Fibroblast of lung (primary cell): Measurements from ENCODE around the gene NRDE2. TPM values are rescaled to one million over a fixed set of nuclear protein-coding genes. Genes with fewer than 3 reads are reported as not detected.
A peak's percentile ranks its signal among the peaks of the same experiment; 100 is the strongest.

Source experiments
- DNase-seq, 2 donors: peaks; one replicate each; pipeline versions ENCODE4 v3.0.0 to v3.0.0-alpha.2; 2010; ENCODE audit warnings: low read depth in 2 of 2
- H2AFZ ChIP-seq: 2 replicates; pipeline ENCODE4 v1.5.1; 2012; ENCODE audit warnings: low read length, control low read depth, inconsistent platforms
- H3K27ac ChIP-seq: 2 replicates; pipeline ENCODE4 v1.5.1; 2011; ENCODE audit warnings: low read length, control low read depth; ENCODE audit not compliant: insufficient read depth
- H3K27me3 ChIP-seq: 2 replicates; pipeline ENCODE4 v1.5.1; 2011; ENCODE audit warnings: mild to moderate bottlenecking, low read length; ENCODE audit not compliant: control insufficient read depth, insufficient read depth
- H3K36me3 ChIP-seq: 2 replicates; pipeline ENCODE4 v1.5.1; 2011; ENCODE audit warnings: low read length; ENCODE audit not compliant: control insufficient read depth, insufficient read depth
- H3K4me1 ChIP-seq: 2 replicates; pipeline ENCODE4 v1.5.1; 2011; ENCODE audit warnings: low read length; ENCODE audit not compliant: control insufficient read depth, insufficient read depth; ENCODE audit errors: extremely low read depth
- H3K4me2 ChIP-seq: 2 replicates; pipeline ENCODE4 v1.5.1; 2011; ENCODE audit warnings: low read length, control low read depth; ENCODE audit not compliant: insufficient read depth; ENCODE audit errors: extremely low read depth
- H3K4me3 ChIP-seq, 4 experiments: fragments of 200-600 bp in 1 of 4; sonication (generic) in 1 of 4; replicated peaks in 1 of 4; 2 replicates each; pipeline ENCODE4 v1.5.1; 2011 to 2016; ENCODE audit warnings: low read length in 4 of 4, low read depth in 3 of 4, mild to moderate bottlenecking in 3 of 4, control low read depth in 2 of 4, inconsistent platforms in 1 of 4, mixed read lengths in 1 of 4; ENCODE audit not compliant: insufficient read depth in 1 of 4; ENCODE audit errors: control extremely low read depth in 1 of 4
- H3K79me2 ChIP-seq: 2 replicates; pipeline ENCODE4 v1.5.1; 2012; ENCODE audit warnings: mild to moderate bottlenecking, low read length, inconsistent platforms; ENCODE audit not compliant: control insufficient read depth, insufficient read depth
- H3K9ac ChIP-seq: 2 replicates; pipeline ENCODE4 v1.5.1; 2011; ENCODE audit warnings: mild to moderate bottlenecking, low read length, control low read depth; ENCODE audit not compliant: insufficient read depth
- H3K9me3 ChIP-seq: 2 replicates; pipeline ENCODE4 v1.5.1; 2012; ENCODE audit warnings: low read depth, low read length; ENCODE audit not compliant: control insufficient read depth, insufficient read depth
- H4K20me1 ChIP-seq: 2 replicates; pipeline ENCODE4 v1.5.1; 2011; ENCODE audit warnings: low read length; ENCODE audit not compliant: control insufficient read depth, insufficient read depth; ENCODE audit errors: extremely low read depth
- CTCF ChIP-seq, 2 donors: IDR thresholded peaks in 1 of 2; conservative IDR thresholded peaks in 1 of 2; 1 replicate in 1 of 2; 2 replicates in 1 of 2; pipeline ENCODE4 v1.5.1; 2011 to 2012; ENCODE audit warnings: low read length in 2 of 2, control low read depth in 1 of 2, inconsistent platforms in 1 of 2, low read depth in 1 of 2, mild to moderate bottlenecking in 1 of 2
- EZH2 ChIP-seq: IDR thresholded peaks from 2 replicates; pipeline ENCODE4 v1.5.1; 2012; ENCODE audit warnings: low read length, control low read depth, mild to moderate bottlenecking; ENCODE audit errors: missing control alignments
- polyA plus RNA-seq, 2 donors: library from polyadenylated mRNA; depleted of rRNA in 1 of 2; stranded (reverse) in 1 of 2; unstranded in 1 of 2; fragments of >200 nt; gene quantifications; 2 replicates each; pipeline ENCODE4 v1.2.1, GENCODE V29; 2011 to 2012; ENCODE audit warnings: missing spikeins in 1 of 2
- total RNA-seq: library from RNA; depleted of rRNA; stranded (reverse); fragments of >200 nt; gene quantifications from 2 replicates; pipeline ENCODE4 v1.2.1, GENCODE V29; 2014

The NRDE2 gene
- total and polyA plus RNA-seq, 2 donors (not counting 1 experiment from before 2014, with no cell fraction given), result 7.0 to 9.7 TPM

- TF ChIP-seq CTCF (conservative IDR thresholded peaks at IDR 0.05 in 1 of 2, IDR thresholded peaks at IDR 0.05 in 1 of 2; ENCODE audit: low read depth in 1 of 2, low read length in 2 of 2), result no peak
- TF ChIP-seq EZH2, result no peak
- Histone ChIP-seq H2AFZ (no peak overlapping the region), H3K9ac (no peak overlapping the region), H3K79me2 (no peaks in the 10 kb centered on the region), H4K20me1 (no peaks in the 10 kb centered on the region), H3K4me3 (no peak overlapping the region), H3K27me3 (no peaks in the 10 kb centered on the region), H3K4me2 (no peak overlapping the region), H3K9me3 (no peaks in the 10 kb centered on the region), H3K4me1 (no peaks in the 10 kb centered on the region), H3K36me3 (peaks cover 4% of the 10 kb centered on the region), H3K27ac (no peak overlapping the region)
- no peak for DNase-seq
Observed at GRCh38 chr14:90290337-90291011, 41.3 kb downstream of the NRDE2 start.

DNA sequence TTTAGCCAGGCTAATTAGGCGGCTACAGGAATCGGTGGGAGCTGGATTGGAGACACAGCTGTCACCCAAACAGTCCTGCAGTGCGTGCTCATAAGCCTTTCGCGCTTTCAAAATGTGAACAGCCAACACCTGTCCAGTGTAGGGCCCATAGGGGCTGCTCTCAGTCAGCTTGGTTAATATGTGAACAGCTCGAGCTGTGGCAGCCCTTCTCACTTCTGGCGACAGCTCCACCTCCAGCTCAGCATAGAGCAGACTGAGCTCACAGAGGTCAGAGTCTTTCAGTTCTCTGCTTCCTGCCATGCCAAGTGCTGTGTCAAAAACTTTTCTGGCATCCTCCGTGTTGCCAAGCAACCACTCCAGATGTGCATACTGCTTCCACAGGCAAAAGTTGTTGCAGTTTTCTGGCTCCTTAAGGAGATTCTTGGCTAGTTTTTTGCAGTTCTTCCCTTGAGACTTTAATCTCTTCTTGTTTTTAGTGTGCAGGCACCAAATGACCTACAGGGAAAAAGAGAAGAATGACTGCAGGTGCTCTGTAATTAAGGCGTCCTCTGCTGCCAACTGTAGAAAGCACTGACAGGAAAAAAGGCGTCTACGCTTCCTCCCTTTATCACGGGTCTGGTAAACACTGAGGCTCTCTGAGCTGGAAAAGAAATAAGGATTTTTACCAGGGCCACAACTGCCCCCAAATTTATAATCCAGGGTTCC, 42.9 kb downstream of the NRDE2 start:
- Histone ChIP-seq H3K4me1 (no peaks in the 10 kb centered on the region), H3K27me3 (no peaks in the 10 kb centered on the region), H3K4me3 (no peak overlapping the region), H3K4me2 (no peak overlapping the region), H3K36me3 (peaks cover 4% of the 10 kb centered on the region), H3K79me2 (no peaks in the 10 kb centered on the region), H3K27ac (no peak overlapping the region), H3K9me3 (no peaks in the 10 kb centered on the region), H2AFZ (no peak overlapping the region), H3K9ac (no peak overlapping the region), H4K20me1 (no peaks in the 10 kb centered on the region)
- peak in 1 of 2 donors; percentile 38 for DNase-seq
- no peak for TF ChIP-seq EZH2
- no peak for TF ChIP-seq CTCF (conservative IDR thresholded peaks at IDR 0.05 in 1 of 2, IDR thresholded peaks at IDR 0.05 in 1 of 2; ENCODE audit: low read depth in 1 of 2, low read length in 2 of 2)

GRCh38 chr14:90287791-90288190, 44.0 kb downstream of the NRDE2 start:
- H3K4me2 ChIP-seq, result no peak overlapping the region
- TF ChIP-seq EZH2, result no peak
- no peak for TF ChIP-seq CTCF (conservative IDR thresholded peaks at IDR 0.05 in 1 of 2, IDR thresholded peaks at IDR 0.05 in 1 of 2; ENCODE audit: low read depth in 1 of 2, low read length in 2 of 2)
- no peaks in the 10 kb centered on the region for H3K4me1 ChIP-seq
- no peaks in the 10 kb centered on the region for H3K27me3 ChIP-seq
- H3K9ac ChIP-seq, result no peak overlapping the region
- no peaks in the 10 kb centered on the region for H3K9me3 ChIP-seq
- no peak overlapping the region for H2AFZ ChIP-seq
- no peaks in the 10 kb centered on the region for H4K20me1 ChIP-seq
- peaks cover 4% of the 10 kb centered on the region for H3K36me3 ChIP-seq
- DNase-seq, result no peak
- H3K27ac ChIP-seq, result no peak overlapping the region
- H3K79me2 ChIP-seq, result no peaks in the 10 kb centered on the region
- no peak overlapping the region for H3K4me3 ChIP-seq
